ENCODE data around the gene SLC9A7. TPM values are rescaled to one million over a fixed set of nuclear protein-coding genes. Genes with fewer than 3 reads are reported as not detected.

Gene SLC9A7
- total RNA-seq, 2 experiments from 2014 or later = 2.2 to 3.2 TPM

GRCh38 chrX:46607916-46608315 is 151.0 kb downstream of the SLC9A7 start:
- intact Hi-C loops (cut with DNase I, micrococcal nuclease) = no loop called here
- Histone ChIP-seq H3K9me3 (ENCODE audit: control insufficient read depth in 1 of 2, insufficient read depth in 1 of 2, low read length in 2 of 2) (no peaks in the 10 kb centered on the region), H3K4me1 (ENCODE audit: insufficient read depth, low read length) (peaks cover 22% of the 10 kb centered on the region), H3K36me3 (ENCODE audit: insufficient read depth, low read length) (no peaks in the 10 kb centered on the region), H3K27ac (ENCODE audit: low read depth in 1 of 2, low read length in 2 of 2) (no peak overlapping the region), H3K27me3 (ENCODE audit: control insufficient read depth in 1 of 2, insufficient read depth in 2 of 2, low read length in 2 of 2) (no peaks in the 10 kb centered on the region), H3K4me3 (ENCODE audit: low read length) (no peak overlapping the region)
- no peak for DNase-seq
- Mint-ChIP-seq H3K27ac (no peak overlapping the region), H3K4me1 (ENCODE audit: low read depth) (peaks cover 28% of the 10 kb centered on the region), H3K27me3 (no peaks in the 10 kb centered on the region), H3K9me3 (no peaks in the 10 kb centered on the region), H3K36me3 (ENCODE audit: low read depth) (no peaks in the 10 kb centered on the region), H3K4me3 (no peak overlapping the region)
- ChIA-PET POLR2A (no interaction called here), CTCF (no interaction called here)
- no peak for ATAC-seq (ENCODE audit: poor library complexity)
- TF ChIP-seq CTCF (IDR thresholded peaks at IDR 0.05) = no peak

- no peak for TF ChIP-seq CTCF (IDR thresholded peaks at IDR 0.05)
- H3K36me3 ChIP-seq (ENCODE audit: insufficient read depth, low read length) = peaks cover 2% of the 10 kb centered on the region
- H3K4me3 ChIP-seq (ENCODE audit: low read length) = no peak overlapping the region
- ChIA-PET CTCF (interaction anchor here (0.6 kb wide), 1 partner anchor 907 kb away, joined by 3 read pairs; no protein-coding TSS in a partner anchor), POLR2A (no interaction called here)
- no peaks in the 10 kb centered on the region for H3K9me3 Mint-ChIP-seq
- H3K27ac Mint-ChIP-seq = no peak overlapping the region
- no peaks in the 10 kb centered on the region for H3K4me1 ChIP-seq (ENCODE audit: insufficient read depth, low read length)
- DNase-seq (no peak), ATAC-seq (ENCODE audit: poor library complexity) (no peak)
- H3K27ac ChIP-seq (ENCODE audit: low read depth in 1 of 2, low read length in 2 of 2) = no peak overlapping the region
- H3K27me3 ChIP-seq (ENCODE audit: control insufficient read depth in 1 of 2, insufficient read depth in 2 of 2, low read length in 2 of 2) = no peaks in the 10 kb centered on the region
- intact Hi-C loops (cut with DNase I, micrococcal nuclease) = no loop called here
- H3K9me3 ChIP-seq (ENCODE audit: control insufficient read depth in 1 of 2, insufficient read depth in 1 of 2, low read length in 2 of 2) = no peaks in the 10 kb centered on the region
- H3K4me3 Mint-ChIP-seq = no peak overlapping the region
- no peaks in the 10 kb centered on the region for H3K27me3 Mint-ChIP-seq
- H3K36me3 Mint-ChIP-seq (ENCODE audit: low read depth) = no peaks in the 10 kb centered on the region
- H3K4me1 Mint-ChIP-seq (ENCODE audit: low read depth) = no peaks in the 10 kb centered on the region
These were observed 156.3 kb downstream of the SLC9A7 start for GRCh38 chrX:46602468-46603102.

- peaks cover 2% of the 10 kb centered on the region for H3K36me3 ChIP-seq (ENCODE audit: insufficient read depth, low read length)
- ATAC-seq (ENCODE audit: poor library complexity) (no peak), DNase-seq (no peak)
- intact Hi-C loops (cut with DNase I, micrococcal nuclease) = no loop called here
- no peaks in the 10 kb centered on the region for H3K27me3 ChIP-seq (ENCODE audit: control insufficient read depth in 1 of 2, insufficient read depth in 2 of 2, low read length in 2 of 2)
- ChIA-PET POLR2A (interaction anchor here (0.6 kb wide), 1 partner anchor 48 kb away, joined by 3 read pairs; no protein-coding TSS in a partner anchor), CTCF (no interaction called here)
- Mint-ChIP-seq H3K9me3 (no peaks in the 10 kb centered on the region), H3K4me1 (ENCODE audit: low read depth) (no peaks in the 10 kb centered on the region), H3K4me3 (no peak overlapping the region), H3K36me3 (ENCODE audit: low read depth) (no peaks in the 10 kb centered on the region), H3K27me3 (no peaks in the 10 kb centered on the region), H3K27ac (no peak overlapping the region)
- no peaks in the 10 kb centered on the region for H3K4me1 ChIP-seq (ENCODE audit: insufficient read depth, low read length)
- no peaks in the 10 kb centered on the region for H3K9me3 ChIP-seq (ENCODE audit: control insufficient read depth in 1 of 2, insufficient read depth in 1 of 2, low read length in 2 of 2)
- TF ChIP-seq CTCF (IDR thresholded peaks at IDR 0.05) = no peak
- no peak overlapping the region for H3K27ac ChIP-seq (ENCODE audit: low read depth in 1 of 2, low read length in 2 of 2)
- H3K4me3 ChIP-seq (ENCODE audit: low read length) = no peak overlapping the region
These were observed 157.6 kb downstream of the SLC9A7 start for GRCh38 chrX:46601283-46601682.
